GM21529 (cell line): ENCODE measurements around the gene SLC22A17.

Experiments
- ATAC-seq: cut with Tn5 transposase; IDR thresholded peaks from one replicate; pipeline ENCODE4 v1.9.1; 2021; ENCODE audit not compliant: unreplicated experiment

Gene SLC22A17

GRCh38 chr14:23364164-23365035 lies 11.7 kb upstream of the SLC22A17 start:
- ATAC-seq, result no peak

- no peak for ATAC-seq
Measured at GRCh38 chr14:23362200-23362599, 9.5 kb upstream of the SLC22A17 start.

GRCh38 chr14:23361763-23362162 lies 9.1 kb upstream of the SLC22A17 start:
- ATAC-seq, result no peak

- no peak for ATAC-seq
Measured at GRCh38 chr14:23361320-23361719, 8.6 kb upstream of the SLC22A17 start.

- ATAC-seq, result no peak
Measured at GRCh38 chr14:23360496-23360895, 7.8 kb upstream of the SLC22A17 start.

- no peak for ATAC-seq
Measured at GRCh38 chr14:23359722-23360447, 7.2 kb upstream of the SLC22A17 start.

GRCh38 chr14:23359167-23359626 lies 6.5 kb upstream of the SLC22A17 start:
- ATAC-seq, result no peak

GRCh38 chr14:23358553-23359166 lies 6.0 kb upstream of the SLC22A17 start:
- ATAC-seq, result no peak

GRCh38 chr14:23358042-23358441 lies 5.4 kb upstream of the SLC22A17 start:
- ATAC-seq, result no peak

GRCh38 chr14:23357261-23357660 lies 4.6 kb upstream of the SLC22A17 start:
- no peak for ATAC-seq

- ATAC-seq, result no peak
Measured at GRCh38 chr14:23356662-23357061, 4.0 kb upstream of the SLC22A17 start.

- no peak for ATAC-seq
Measured at GRCh38 chr14:23355871-23356435, 3.3 kb upstream of the SLC22A17 start.

GRCh38 chr14:23354990-23355389 lies 2.3 kb upstream of the SLC22A17 start:
- no peak for ATAC-seq

GRCh38 chr14:23353433-23353780 lies 720 bp upstream of the SLC22A17 start:
- ATAC-seq, result no peak

- no peak for ATAC-seq
Measured at GRCh38 chr14:23351681-23352505, 794 bp downstream of the SLC22A17 start.

GRCh38 chr14:23349156-23349845 lies 3.4 kb downstream of the SLC22A17 start:
- ATAC-seq, result no peak

- ATAC-seq, result no peak
Measured at GRCh38 chr14:23348297-23348655, 4.4 kb downstream of the SLC22A17 start.

- no peak for ATAC-seq
Measured at GRCh38 chr14:23347406-23348296, 5.0 kb downstream of the SLC22A17 start.
